ENCODE measurements around the gene RELCH.

RELCH gene

DNA sequence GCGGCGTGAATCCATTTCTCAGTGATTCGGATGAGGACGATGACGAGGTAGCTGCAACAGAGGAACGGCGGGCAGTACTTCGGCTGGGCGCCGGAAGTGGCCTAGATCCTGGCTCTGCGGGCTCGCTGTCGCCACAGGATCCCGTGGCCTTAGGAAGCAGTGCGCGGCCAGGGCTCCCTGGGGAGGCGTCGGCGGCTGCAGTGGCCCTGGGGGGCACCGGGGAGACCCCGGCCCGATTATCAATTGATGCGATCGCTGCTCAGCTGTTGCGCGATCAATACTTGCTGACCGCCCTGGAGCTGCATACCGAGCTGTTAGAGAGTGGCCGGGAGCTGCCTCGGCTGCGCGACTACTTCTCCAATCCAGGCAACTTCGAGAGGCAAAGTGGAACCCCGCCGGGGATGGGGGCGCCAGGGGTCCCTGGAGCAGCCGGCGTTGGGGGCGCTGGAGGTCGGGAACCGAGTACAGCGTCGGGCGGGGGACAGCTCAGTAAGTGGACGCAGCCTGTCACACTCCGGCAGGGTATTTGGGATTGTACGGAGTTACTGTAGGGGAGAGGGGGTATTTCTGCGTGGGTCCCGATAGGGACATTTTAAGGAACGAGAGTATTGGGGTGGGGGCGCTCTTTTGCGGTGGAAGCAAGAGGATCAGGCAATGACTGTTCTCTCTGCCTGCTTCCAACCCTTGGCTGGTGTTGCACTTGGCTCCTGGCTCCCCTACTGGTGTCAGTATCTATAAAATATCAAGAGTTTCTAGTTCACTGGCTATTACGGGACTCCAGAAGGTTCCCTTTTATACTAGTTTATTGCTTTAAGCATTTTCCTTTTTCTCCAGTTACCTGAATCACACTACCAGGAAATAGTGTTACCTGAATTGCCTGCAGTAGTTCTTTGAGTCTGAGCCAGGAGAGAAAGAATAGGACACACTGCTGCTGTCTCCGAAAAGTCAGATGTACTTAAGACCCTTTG, 772 bp downstream of the RELCH start:
- peak; percentile 3 for DNase-seq (ENCODE audit: low spot score)

DNA sequence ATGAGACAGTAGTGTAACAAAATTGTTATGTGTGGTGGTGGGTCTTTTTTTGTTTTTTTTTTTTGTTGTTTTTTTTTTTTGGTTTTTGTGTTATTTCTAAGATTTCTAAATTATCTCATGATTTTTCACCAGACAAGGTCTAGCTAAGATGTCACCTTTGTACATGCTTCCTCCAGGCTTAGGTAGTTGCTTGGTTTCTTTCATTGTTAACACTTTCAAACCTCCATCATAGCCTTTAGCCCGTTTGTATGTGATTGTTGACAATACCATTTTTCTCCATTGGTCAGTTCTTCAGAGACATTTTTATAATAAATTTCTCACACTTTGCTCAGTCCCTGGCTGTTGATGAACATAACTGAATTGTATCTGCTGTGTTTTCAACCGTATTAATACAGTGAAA, 2.2 kb downstream of the RELCH start:
- DNase-seq (ENCODE audit: low spot score), result no peak

DNA sequence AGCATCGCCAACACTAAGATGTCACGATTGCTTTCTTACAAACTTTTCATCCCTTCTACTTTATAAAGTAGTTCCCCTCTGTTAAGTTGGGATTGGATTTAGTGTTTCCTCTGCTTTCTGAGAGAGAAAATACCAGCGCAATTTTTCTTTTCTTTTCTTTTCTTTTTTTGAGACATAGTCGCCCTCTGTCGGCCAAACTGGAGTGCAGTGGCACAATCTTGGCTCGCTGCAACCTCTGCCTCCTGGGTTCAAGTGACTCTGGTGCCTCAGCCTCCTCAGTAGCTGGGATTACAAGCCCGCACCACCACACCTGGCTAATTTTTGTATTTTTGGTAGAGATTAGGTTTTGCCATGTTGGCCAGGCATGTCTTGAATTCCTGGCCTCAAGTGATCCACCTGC, 9.0 kb downstream of the RELCH start:
- DNase-seq (ENCODE audit: low spot score), result no peak

- DNase-seq (ENCODE audit: low spot score), result no peak
Observed at GRCh38 chr18:62196980-62197379, 9.9 kb downstream of the RELCH start.

DNA sequence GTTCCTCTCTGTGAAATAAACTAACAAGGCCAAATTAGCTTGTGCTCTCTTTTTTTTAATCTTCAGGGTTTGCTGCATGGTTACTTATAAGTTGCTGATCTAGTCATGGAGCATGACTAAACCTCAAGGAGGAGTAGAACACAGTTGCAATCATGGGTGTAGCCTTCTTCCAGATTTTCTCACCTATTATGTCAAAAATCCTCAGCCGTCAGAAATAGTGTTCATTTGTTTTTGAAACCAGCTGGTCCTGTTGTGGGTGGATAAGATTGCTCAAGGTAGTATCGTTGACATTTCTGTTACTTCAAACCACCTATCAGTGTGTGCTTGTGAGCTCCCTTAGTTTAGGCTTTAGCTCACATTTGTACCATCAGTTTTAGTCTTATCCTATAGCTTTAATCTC, 11.2 kb downstream of the RELCH start:
- DNase-seq (ENCODE audit: low spot score), result no peak

GRCh38 chr18:62199629-62200028, 12.6 kb downstream of the RELCH start:
- no peak for DNase-seq (ENCODE audit: low spot score)

DNA sequence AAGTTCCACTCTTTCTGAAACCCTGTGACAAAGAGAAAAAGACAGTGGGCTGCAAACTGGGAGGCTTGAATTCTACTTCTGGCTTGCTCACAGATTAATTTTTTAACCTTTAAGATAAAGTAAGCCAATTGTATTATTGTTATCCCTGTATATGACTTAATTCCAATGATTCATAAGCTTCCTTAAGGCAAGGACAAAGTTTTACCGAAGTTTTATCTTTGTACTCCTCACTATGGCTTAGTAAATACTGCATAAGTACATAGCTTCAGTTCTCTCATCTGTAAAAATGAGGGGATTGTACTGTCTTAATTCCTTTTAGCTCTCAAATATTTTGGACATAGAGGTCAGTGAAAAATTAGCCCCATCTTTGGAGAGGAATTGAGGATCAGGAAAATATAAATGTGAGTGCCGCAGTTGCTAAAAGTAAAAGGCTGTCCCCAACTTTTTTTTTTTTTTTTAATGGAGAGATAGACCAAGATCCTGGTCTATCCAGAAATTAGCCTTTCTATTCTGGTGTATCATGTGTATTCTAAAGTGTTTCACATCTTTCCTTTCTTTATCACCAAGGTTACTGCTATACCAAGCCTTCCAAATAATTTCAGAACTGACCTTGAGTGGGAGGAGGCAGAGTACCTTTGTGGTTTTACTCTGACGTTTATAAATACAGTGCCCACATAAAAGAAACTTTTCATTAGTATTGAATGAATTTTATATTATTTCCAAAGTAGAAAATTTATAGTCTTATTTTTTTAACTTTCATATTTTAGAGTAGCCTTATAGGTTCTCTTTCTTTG, 13.3 kb downstream of the RELCH start:
- no peak for DNase-seq (ENCODE audit: low spot score)

GRCh38 chr18:62201870-62202269, 14.8 kb downstream of the RELCH start:
- no peak for DNase-seq (ENCODE audit: low spot score)

DNA sequence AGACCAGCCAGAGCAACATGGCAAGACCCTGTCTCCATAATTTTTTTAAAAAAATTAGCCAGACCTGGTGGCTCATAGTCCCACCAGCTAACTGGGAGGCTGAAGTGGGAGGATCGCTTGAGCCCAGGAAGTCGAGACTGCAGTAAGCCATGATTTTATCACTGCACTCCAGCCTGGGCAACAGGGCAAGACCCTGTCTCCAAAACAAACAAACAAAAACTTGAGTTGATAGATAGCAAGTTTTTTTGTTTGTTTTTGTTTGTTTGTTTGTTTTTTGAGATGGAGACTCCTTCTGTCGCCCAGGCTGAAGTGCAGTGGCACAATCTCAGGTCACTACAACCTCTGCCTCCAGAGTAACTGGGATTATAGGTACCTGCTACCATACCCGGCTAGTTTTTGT, 18.8 kb downstream of the RELCH start:
- no peak for DNase-seq (ENCODE audit: low spot score)

DNA sequence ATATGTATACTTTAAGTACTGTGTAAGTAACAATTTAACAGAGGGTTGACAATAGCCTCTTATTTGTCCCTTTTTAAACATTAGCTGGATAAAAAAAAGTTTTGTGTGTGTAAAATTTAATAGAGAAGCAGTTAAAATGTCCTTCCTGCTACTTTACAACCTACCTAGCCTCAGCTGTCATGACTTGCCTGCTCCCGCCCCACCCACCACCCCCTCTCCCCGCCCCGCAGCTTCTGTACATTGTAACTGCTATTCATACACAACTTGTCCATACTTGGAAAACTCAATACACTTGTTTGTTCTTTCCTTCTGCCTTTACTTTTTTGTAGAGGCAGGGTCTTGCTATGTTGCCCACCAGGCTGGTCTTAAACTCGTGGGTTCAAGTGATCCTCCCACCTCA, 19.5 kb downstream of the RELCH start:
- DNase-seq (ENCODE audit: low spot score), result no peak

DNA sequence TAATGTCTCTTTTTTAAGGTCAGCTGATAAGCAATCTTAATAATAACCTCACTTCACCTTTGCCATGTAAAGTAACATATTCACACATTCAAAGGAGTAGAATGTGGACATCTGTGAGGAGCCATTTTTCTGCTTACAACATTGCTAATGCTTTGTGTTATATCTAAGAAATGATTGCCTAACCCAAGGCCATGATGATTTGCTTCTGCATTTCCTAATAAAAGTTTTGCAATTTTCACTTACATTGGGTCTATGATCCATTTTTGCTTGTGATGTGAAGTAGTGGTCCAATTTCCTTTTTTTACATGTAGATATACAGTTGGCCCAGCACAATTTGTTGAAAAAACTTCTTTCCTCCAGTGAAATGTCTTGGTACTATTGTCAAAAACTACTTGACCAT, 22.0 kb downstream of the RELCH start:
- DNase-seq (ENCODE audit: low spot score), result no peak

DNA sequence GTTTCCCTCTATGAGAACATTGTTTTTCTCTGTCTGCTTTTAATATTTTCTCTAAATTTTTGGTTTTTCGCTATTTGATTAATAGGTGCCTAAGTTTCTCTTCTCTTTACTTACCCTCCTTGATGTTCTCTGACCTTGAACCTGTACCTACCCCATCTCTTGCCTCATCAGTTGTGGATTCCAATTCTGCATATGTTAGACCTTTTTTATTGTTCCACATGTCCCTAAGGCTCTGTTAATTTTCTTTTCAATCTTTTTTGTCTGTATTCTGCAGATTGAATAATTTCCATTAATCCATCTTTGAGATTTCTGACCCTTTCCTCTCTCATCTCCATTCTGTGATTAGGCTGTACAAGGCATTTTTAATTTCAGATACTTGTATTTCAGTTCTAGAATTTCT, 23.1 kb downstream of the RELCH start:
- no peak for DNase-seq (ENCODE audit: low spot score)

GRCh38 chr18:62211325-62211828, 24.3 kb downstream of the RELCH start:
- DNase-seq (ENCODE audit: low spot score), result no peak

DNA sequence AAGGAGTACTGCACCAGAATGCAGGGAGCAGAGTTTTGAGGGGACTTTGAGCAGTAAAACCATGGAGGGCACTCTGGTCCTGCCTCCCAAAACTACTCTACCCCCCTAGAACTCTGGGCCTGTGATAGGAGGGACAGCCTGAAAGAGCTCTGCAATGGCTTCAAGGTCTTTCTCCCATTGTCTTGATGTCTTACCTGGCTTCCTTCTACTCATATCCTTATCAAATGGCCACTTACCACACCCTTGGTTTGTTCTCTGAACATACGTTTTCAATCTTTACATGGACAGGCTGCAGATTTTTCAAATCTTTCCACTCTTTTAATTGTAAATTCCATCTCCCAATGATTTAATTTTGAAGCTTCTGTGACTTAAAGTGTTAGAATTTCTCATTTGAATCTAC, 27.7 kb downstream of the RELCH start:
- DNase-seq (ENCODE audit: low spot score), result no peak

- no peak for DNase-seq (ENCODE audit: low spot score)
Observed at GRCh38 chr18:62224229-62224628, 37.2 kb downstream of the RELCH start.

GRCh38 chr18:62226047-62226446, 39.0 kb downstream of the RELCH start:
- no peak for DNase-seq (ENCODE audit: low spot score)

GRCh38 chr18:62236252-62236651, 49.2 kb downstream of the RELCH start:
- no peak for DNase-seq (ENCODE audit: low spot score)

- no peak for DNase-seq (ENCODE audit: low spot score)
Observed at GRCh38 chr18:62239475-62239874, 52.4 kb downstream of the RELCH start.

- no peak for DNase-seq (ENCODE audit: low spot score)
Observed at GRCh38 chr18:62242955-62243354, 55.9 kb downstream of the RELCH start.

- DNase-seq (ENCODE audit: low spot score), result no peak
Observed at GRCh38 chr18:62245177-62245576, 58.1 kb downstream of the RELCH start.

- DNase-seq (ENCODE audit: low spot score), result no peak
Observed at GRCh38 chr18:62245699-62246098, 58.6 kb downstream of the RELCH start.

DNA sequence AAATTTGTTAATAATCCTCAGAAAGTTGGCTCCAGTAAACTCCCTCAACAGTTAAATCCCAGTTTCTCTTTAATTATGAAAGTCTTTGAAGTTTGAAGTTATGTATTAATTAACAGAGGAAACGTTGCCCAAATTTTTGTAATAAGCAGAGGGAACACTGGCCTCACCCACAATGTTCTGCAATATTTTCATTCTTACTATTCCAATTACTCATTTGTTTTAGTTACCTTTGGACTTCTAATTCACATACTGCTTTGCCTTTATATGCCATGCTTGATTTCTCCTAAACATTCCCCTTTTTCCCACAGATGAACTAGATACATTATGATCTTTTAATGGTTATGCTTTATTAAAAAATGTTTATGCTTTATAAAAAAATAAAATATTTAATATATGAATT, 61.3 kb downstream of the RELCH start:
- DNase-seq (ENCODE audit: low spot score), result no peak

Data from CD4-positive, alpha-beta T cell treated with Interleukin-6 at 100 ng/mL for 8 hours (primary cell).